A549 (cell line): ENCODE measurements around the gene CCDC74A. TPM values are rescaled to one million over a fixed set of nuclear protein-coding genes. Genes with fewer than 3 reads are reported as not detected.
"Not testable (repeated sequence)": the region's sequence is repeated elsewhere in the genome, so short reads cannot be mapped to it uniquely, and the experiment has no call there.

Source experiments
- ATAC-seq, 2 experiments: fragments of 200-7000 bp in 1 of 2; fragments of >200 bp in 1 of 2; cut with Nextera tagmentation in 1 of 2; cut with Tn5 transposase in 1 of 2; 3 replicates each; pipeline versions ENCODE4 v1.8.0 to v1.9.1; 2018 to 2020; ENCODE audit warnings: mild to moderate bottlenecking in 1 of 2, moderate library complexity in 1 of 2
- CTCF ChIA-PET: fragments of 300-600 bp; sonication (Branson Sonifier 250); formaldehyde crosslinking; extraction: SDS; loops from one replicate; lab custom pipeline; 2021; ENCODE audit warnings: antibody characterized with exemption, inconsistent platforms; lab: Yijun Ruan, JAX
- POLR2A ChIA-PET: fragments of 350-600 bp; formaldehyde crosslinking; extraction: SDS; loops from one replicate; lab custom pipeline; 2021; ENCODE audit warnings: antibody characterized with exemption, inconsistent platforms; lab: Yijun Ruan, JAX
- DNase-seq, 2 experiments: peaks; one replicate each; pipeline versions ENCODE4 v3.0.0 to v3.0.0-alpha.2; 2011 to 2016; ENCODE audit warnings: low read depth in 1 of 2, low spot score in 1 of 2
- FAIRE-seq: peaks from 2 replicates; lab custom pipeline; 2011; peaks lifted over from hg19 to GRCh38; lab: Jason Lieb, UNC
- H3K27ac ChIP-seq, 2 experiments: fragments of >200 bp; sonication (Bioruptor Twin); formaldehyde crosslinking; 3 replicates each; pipeline ENCODE4 v1.5.1; 2016 to 2017
- H3K4me1 ChIP-seq: fragments of >200 bp; sonication (Bioruptor Twin); formaldehyde crosslinking; 3 replicates; pipeline ENCODE4 v1.6.1; 2016
- H3K4me2 ChIP-seq: fragments of >200 bp; sonication (Bioruptor Twin); formaldehyde crosslinking; 3 replicates; pipeline ENCODE4 v1.6.1; 2016
- H3K4me3 ChIP-seq: fragments of >200 bp; sonication (Bioruptor Twin); formaldehyde crosslinking; 3 replicates; pipeline ENCODE4 v1.5.1; 2016
- H3K9me3 ChIP-seq: fragments of >200 bp; sonication (Bioruptor Twin); formaldehyde crosslinking; 3 replicates; pipeline ENCODE4 v1.6.1; 2016
- EHF ChIP-seq: fragments of 250-450 bp; sonication (Bioruptor Pico); IDR thresholded peaks from 2 replicates; pipeline ENCODE4 v1.5.0; 2020; ENCODE audit warnings: mild to moderate bottlenecking
- EP300 ChIP-seq, 2 experiments: fragments of >200 bp; sonication (Bioruptor Twin); formaldehyde crosslinking; IDR thresholded peaks; 2 replicates in 1 of 2; 3 replicates in 1 of 2; pipeline ENCODE4 v1.6.1; 2016 to 2017
- FOXS1 ChIP-seq: fragments of 250-450 bp; sonication (Bioruptor Pico); IDR thresholded peaks from 2 replicates; pipeline ENCODE4 v1.5.0; 2020; ENCODE audit warnings: mild to moderate bottlenecking, moderate library complexity
- HOXB5 ChIP-seq: fragments of 250-450 bp; sonication (Bioruptor Pico); IDR thresholded peaks from 2 replicates; pipeline ENCODE4 v1.5.0; 2020; ENCODE audit warnings: mild to moderate bottlenecking, moderate library complexity
- KDM1A ChIP-seq: fragments of 200-600 bp; sonication (generic); IDR thresholded peaks from 2 replicates; pipeline ENCODE4 v1.6.1; 2016; ENCODE audit warnings: low read depth, mild to moderate bottlenecking
- NPAS2 ChIP-seq: fragments of 250-450 bp; sonication (Bioruptor Pico); IDR thresholded peaks from 2 replicates; pipeline ENCODE4 v1.8.0; 2022; ENCODE audit warnings: mild to moderate bottlenecking, moderate library complexity, borderline replicate concordance
- POLR2A ChIP-seq: IDR thresholded peaks from 2 replicates; pipeline ENCODE4 v1.6.1; 2012; ENCODE audit warnings: mild to moderate bottlenecking, low read length
- ZSCAN20 ChIP-seq: fragments of 250-450 bp; sonication (Bioruptor Pico); IDR thresholded peaks from 2 replicates; pipeline ENCODE4 v1.8.0; 2022; ENCODE audit warnings: mild to moderate bottlenecking, moderate library complexity
- WGBS: methylation state at CpG from one replicate; pipeline ENCODE4 v1.1.6; 2017; ENCODE audit errors: missing lambda C conversion rate; 5-methylcytosine and 5-hydroxymethylcytosine counted together
- polyA plus RNA-seq, 4 experiments: library from polyadenylated mRNA; depleted of rRNA in 3 of 4; stranded (reverse); fragments of >200 nt; fragmentation: RNase III in 1 of 4; extraction: RNeasy Plus Mini Kit Qiagen cat#74134 plus additional on column Dnase treatment in 1 of 4; gene quantifications; 2 replicates in 3 of 4; 3 replicates in 1 of 4; pipeline ENCODE4 v1.2.3, GENCODE V29; 2011 to 2017
- TF ChIP-seq, protein P1 (sequence below): fragments of 150-350 bp; IDR thresholded peaks from 2 replicates; pipeline ENCODE4 v1.6.1; 2014; ENCODE audit warnings: low read depth, mild to moderate bottlenecking, low read length
- TF ChIP-seq, protein P2 (sequence below): IDR thresholded peaks from 2 replicates; pipeline ENCODE4 v1.6.1; 2012
- TF ChIP-seq, protein P3 (sequence below): fragments of 450-650 bp; IDR thresholded peaks from 2 replicates; pipeline ENCODE4 v1.6.1; 2014; ENCODE audit warnings: antibody characterized with exemption
- TF ChIP-seq, protein P4 (sequence below): fragments of 200-600 bp; sonication (generic); IDR thresholded peaks from 2 replicates; pipeline ENCODE4 v1.6.1; 2016; ENCODE audit warnings: antibody characterized with exemption, mild to moderate bottlenecking, moderate library complexity

Gene CCDC74A
- polyA plus RNA-seq, 2 of the 4 experiments (the other 2 are of a cell fraction) = 9.9 to 11.7 TPM

DNA sequence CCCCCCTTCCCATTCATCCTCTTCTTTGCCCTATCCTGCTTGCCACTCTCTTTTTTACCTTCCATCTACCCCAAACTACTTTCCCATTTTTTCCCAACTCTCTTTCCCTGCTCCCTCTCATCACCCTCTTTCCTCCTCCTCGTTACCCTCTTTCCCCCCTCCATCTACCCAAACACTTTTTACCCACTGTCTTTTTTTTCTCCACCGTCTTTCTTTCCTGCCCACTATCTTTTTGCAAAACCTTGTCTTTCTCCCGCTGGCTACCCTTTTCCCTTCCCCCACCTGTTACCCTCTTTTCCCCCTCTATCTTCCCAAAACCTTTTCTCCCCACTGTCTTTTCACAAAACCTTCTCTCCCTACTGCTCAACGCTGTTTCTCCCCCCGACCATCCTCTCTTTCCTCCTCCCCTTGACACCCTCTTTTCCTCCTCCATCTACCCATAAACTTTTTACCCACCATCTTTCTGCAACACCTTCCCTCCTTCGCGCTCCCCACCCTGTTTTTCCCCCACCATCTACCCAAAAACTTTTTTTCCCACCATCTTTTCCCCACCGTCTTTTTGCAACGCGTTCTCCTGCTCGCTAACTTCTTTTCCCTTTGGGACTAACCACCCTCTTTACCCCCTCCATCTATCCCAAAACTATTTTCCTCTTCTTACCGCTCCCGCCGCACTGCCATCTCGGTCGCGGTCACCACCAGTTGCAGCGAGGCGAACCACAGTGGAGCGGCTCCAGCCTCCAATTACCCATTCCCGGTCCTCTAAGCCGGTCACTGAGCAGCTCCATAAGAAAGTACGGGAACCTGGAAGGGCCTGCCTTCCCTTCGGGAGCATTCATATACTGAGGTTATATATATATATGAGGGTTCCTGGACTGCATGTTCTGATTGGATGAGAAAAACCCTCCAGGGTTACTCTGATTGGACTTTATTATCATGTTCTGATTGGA lies 15.0 kb downstream of the CCDC74A start:
- TF ChIP-seq, protein P1, sequence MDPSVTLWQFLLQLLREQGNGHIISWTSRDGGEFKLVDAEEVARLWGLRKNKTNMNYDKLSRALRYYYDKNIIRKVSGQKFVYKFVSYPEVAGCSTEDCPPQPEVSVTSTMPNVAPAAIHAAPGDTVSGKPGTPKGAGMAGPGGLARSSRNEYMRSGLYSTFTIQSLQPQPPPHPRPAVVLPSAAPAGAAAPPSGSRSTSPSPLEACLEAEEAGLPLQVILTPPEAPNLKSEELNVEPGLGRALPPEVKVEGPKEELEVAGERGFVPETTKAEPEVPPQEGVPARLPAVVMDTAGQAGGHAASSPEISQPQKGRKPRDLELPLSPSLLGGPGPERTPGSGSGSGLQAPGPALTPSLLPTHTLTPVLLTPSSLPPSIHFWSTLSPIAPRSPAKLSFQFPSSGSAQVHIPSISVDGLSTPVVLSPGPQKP = no peak
- TF ChIP-seq, protein P2, sequence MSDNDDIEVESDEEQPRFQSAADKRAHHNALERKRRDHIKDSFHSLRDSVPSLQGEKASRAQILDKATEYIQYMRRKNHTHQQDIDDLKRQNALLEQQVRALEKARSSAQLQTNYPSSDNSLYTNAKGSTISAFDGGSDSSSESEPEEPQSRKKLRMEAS = no peak
- TF ChIP-seq, all 56 proteins: peak for 0
- no peak for FAIRE-seq
- CTCF ChIA-PET = no interaction called here

DNA sequence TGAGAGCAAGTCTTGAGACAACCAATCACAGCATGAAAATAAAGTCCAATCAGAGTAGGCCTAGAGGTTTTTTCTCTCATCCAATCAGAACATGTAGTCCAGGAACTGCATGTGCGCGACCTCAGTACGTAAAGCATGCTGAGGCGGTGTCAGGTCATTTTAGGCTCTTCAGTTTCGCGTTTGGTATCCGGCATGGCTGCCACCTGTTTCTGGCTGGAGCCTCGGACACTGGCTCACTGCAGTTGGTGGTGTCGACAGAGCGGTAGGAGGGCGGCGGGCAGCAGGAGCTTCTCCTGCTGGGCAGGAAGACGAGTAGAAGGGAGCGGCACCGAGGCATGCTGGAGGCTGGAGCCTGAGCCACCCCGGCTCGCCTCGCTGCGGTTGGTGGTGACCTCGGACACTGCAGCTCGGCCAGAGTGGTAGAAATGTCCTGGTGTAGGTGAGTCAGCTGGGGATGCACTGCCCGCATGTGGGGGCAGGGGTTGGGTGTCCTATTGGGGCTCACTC lies 15.8 kb downstream of the CCDC74A start:
- Histone ChIP-seq H3K4me3 (no peak overlapping the region), H3K27ac (no peak overlapping the region), H3K9me3 (no peaks in the 10 kb centered on the region), H3K4me2 (no peak overlapping the region), H3K4me1 (no peaks in the 10 kb centered on the region)
- CTCF ChIA-PET = no interaction called here
- FAIRE-seq (no peak), DNase-seq (no peak), ATAC-seq (peak in 1 of 2 experiments; percentile 24; a peak in 1 of 6 replicates)
- TF ChIP-seq, protein P3, sequence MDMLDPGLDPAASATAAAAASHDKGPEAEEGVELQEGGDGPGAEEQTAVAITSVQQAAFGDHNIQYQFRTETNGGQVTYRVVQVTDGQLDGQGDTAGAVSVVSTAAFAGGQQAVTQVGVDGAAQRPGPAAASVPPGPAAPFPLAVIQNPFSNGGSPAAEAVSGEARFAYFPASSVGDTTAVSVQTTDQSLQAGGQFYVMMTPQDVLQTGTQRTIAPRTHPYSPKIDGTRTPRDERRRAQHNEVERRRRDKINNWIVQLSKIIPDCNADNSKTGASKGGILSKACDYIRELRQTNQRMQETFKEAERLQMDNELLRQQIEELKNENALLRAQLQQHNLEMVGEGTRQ = no peak
- no peak for TF ChIP-seq EP300 (IDR thresholded peaks at IDR 0.05)
- POLR2A ChIA-PET = no interaction called here
- WGBS = 84% methylated on average over 21 of the region's 22 CpGs

More for the DNA sequence above, 15.0 kb downstream of the CCDC74A start:
- no peaks in the 10 kb centered on the region for H3K9me3 ChIP-seq
- H3K4me2 ChIP-seq = no peak overlapping the region
- no peak overlapping the region for H3K27ac ChIP-seq
- POLR2A ChIA-PET = no interaction called here
- DNase-seq (no peak), ATAC-seq (no peak)
- no peak overlapping the region for H3K4me3 ChIP-seq
- no peaks in the 10 kb centered on the region for H3K4me1 ChIP-seq
- 72% methylated on average over 24 of the region's 24 CpGs for whole genome bisulfite sequencing

DNA sequence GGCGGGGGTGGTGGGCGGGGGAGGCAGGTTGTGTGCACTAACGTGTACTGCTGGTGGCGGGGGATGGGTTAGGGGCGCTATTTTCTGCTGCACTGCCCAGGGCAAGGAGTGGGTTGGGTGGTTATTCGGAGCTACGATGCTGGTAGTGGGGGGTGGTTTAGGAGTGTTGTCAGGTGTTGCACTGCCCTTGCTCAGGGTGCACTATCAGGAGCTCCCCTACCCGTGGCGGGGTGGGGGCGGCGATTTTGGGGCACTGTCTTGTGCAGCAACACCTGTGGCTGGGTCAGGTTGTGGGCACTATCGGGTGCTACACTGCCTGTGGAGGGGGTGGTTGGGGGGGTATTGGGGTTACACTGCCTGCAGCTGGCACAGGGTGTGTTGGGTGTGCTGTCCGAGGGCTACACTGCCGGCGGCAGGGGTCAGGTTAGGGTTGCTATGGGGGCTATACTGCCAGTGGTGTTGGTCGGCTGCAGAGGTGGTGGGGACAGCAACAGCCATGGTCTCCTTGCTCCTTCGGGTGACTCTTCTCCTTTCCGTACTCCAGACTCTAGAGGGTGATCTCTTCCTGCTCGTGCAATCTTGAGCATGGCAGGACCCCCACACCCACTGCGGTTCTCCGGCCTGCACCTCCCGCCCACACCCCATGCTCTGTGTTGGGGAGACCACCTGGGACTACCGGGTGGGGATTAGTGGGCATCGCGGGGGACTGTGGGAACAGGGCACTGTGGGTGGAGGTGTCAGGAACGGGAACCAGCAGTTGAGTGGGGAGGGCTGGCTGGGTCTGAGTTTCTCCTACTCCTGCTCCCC lies 16.5 kb downstream of the CCDC74A start:
- H3K4me1 ChIP-seq, H3K4me3 ChIP-seq, FAIRE-seq, H3K27ac ChIP-seq, DNase-seq, POLR2A ChIA-PET, CTCF ChIA-PET, H3K9me3 ChIP-seq, H3K4me2 ChIP-seq: not testable (repeated sequence)
- ATAC-seq = peak; percentile 30 to 42; a peak in 3 of 6 replicates
- WGBS = 75% methylated on average over 11 of the region's 26 CpGs

DNA sequence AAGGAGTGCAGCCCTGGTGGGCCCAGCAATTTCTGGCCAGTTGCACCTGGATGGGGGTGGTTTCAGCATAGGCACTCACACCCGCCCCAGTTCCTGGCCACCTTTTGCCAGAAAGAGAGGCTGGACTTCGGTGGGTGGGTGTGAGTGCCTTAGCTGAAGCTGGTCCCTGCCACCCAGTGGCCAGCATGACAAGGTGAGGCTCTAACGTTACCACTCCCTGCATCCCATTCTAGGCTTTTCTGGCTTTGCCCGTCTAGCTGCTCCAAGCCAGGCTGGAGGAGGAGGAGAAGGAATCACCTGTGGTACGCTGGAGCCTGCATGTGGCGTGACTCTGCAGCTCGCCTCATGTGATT lies 17.1 kb downstream of the CCDC74A start:
- CTCF ChIA-PET, POLR2A ChIA-PET, FAIRE-seq, H3K4me1 ChIP-seq, H3K27ac ChIP-seq, H3K9me3 ChIP-seq, H3K4me3 ChIP-seq, H3K4me2 ChIP-seq, DNase-seq: not testable (repeated sequence)
- WGBS = 40% methylated on average over 1 of the region's 7 CpGs
- peak; percentile 69 to 73; a peak in 4 of 6 replicates for ATAC-seq

DNA sequence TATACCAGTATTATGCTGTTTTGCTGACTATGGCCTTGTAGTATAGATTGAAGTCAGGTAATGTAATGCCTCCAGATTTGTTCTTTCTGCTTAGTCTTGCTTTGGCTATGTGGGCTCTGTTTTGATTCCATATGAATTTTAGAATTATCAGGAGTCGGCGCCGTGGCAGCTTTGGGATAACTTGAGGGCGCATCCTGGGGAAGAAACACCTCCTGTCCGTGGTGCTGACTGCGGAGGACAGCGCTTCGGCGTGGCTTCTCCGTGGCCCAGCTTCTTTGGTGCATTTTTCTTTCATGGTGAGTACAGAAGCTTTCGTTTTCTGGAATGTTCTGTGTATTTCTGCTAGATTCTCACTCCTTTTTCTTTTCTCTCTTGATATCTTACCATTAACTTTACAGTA lies 25.2 kb downstream of the CCDC74A start:
- no peak for FAIRE-seq
- H3K4me3 ChIP-seq = no peak overlapping the region
- no peak for ATAC-seq
- ChIA-PET CTCF (no interaction called here), POLR2A (no interaction called here)
- TF ChIP-seq NPAS2 (CRISPR knock-in tag) = no peak
- no peak for TF ChIP-seq EP300 (IDR thresholded peaks at IDR 0.05)
- no peak for TF ChIP-seq POLR2A
- TF ChIP-seq, protein P4, sequence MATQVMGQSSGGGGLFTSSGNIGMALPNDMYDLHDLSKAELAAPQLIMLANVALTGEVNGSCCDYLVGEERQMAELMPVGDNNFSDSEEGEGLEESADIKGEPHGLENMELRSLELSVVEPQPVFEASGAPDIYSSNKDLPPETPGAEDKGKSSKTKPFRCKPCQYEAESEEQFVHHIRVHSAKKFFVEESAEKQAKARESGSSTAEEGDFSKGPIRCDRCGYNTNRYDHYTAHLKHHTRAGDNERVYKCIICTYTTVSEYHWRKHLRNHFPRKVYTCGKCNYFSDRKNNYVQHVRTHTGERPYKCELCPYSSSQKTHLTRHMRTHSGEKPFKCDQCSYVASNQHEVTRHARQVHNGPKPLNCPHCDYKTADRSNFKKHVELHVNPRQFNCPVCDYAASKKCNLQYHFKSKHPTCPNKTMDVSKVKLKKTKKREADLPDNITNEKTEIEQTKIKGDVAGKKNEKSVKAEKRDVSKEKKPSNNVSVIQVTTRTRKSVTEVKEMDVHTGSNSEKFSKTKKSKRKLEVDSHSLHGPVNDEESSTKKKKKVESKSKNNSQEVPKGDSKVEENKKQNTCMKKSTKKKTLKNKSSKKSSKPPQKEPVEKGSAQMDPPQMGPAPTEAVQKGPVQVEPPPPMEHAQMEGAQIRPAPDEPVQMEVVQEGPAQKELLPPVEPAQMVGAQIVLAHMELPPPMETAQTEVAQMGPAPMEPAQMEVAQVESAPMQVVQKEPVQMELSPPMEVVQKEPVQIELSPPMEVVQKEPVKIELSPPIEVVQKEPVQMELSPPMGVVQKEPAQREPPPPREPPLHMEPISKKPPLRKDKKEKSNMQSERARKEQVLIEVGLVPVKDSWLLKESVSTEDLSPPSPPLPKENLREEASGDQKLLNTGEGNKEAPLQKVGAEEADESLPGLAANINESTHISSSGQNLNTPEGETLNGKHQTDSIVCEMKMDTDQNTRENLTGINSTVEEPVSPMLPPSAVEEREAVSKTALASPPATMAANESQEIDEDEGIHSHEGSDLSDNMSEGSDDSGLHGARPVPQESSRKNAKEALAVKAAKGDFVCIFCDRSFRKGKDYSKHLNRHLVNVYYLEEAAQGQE = peak; percentile 68
- TF ChIP-seq FOXS1 (CRISPR knock-in tag) = no peak
- TF ChIP-seq KDM1A = no peak
- no peak for TF ChIP-seq HOXB5 (CRISPR knock-in tag)
- no peak for TF ChIP-seq EHF (CRISPR knock-in tag)
- TF ChIP-seq ZSCAN20 (CRISPR knock-in tag) = no peak
- DNase-seq = no peak
- no peaks in the 10 kb centered on the region for H3K4me1 ChIP-seq
- H3K27ac ChIP-seq = no peak overlapping the region
- 62% methylated on average over 11 of the region's 11 CpGs for WGBS
- H3K9me3 ChIP-seq = no peaks in the 10 kb centered on the region
- no peak overlapping the region for H3K4me2 ChIP-seq
